ENCODE data around the gene RHBDD1.

The RHBDD1 gene

GRCh38 chr2:226898897-226899296 lies 63.0 kb downstream of the RHBDD1 start:
- H3K27ac ChIP-seq = no peak overlapping the region
- TF ChIP-seq CTCF (conservative IDR thresholded peaks at IDR 0.05) = no peak
- TF ChIP-seq ZFX (IDR thresholded peaks at IDR 0.05) = no peak

- H3K27ac ChIP-seq = no peak overlapping the region
- TF ChIP-seq CTCF (conservative IDR thresholded peaks at IDR 0.05) (no peak), ZFX (IDR thresholded peaks at IDR 0.05) (no peak)
Observed at GRCh38 chr2:226902041-226902966, 66.5 kb downstream of the RHBDD1 start.

DNA sequence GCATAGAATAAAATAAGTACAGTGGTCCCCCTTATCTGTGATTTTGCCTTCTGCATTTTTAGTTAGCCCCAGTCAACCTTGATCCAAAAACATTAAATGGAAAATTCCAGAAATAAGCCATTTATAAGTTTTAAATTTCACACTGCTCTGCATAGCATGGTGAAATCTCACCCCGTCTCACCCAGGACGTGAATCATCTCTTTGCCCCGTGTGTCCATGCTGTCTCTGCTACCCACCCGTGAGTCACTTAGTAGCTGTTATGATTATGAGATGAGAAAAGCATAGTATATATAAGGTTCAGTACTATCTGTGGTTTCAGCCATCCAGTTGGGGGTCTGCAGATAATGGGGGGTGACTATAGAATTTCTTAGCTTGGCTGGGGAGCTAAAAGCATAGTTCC lies 67.3 kb downstream of the RHBDD1 start:
- H3K27ac ChIP-seq = no peak overlapping the region
- TF ChIP-seq CTCF (conservative IDR thresholded peaks at IDR 0.05) = no peak
- no peak for TF ChIP-seq ZFX (IDR thresholded peaks at IDR 0.05)

GRCh38 chr2:226904592-226904991 lies 68.7 kb downstream of the RHBDD1 start:
- no peak overlapping the region for H3K27ac ChIP-seq
- no peak for TF ChIP-seq CTCF (conservative IDR thresholded peaks at IDR 0.05)
- TF ChIP-seq ZFX (IDR thresholded peaks at IDR 0.05) = no peak

- TF ChIP-seq CTCF (conservative IDR thresholded peaks at IDR 0.05) (no peak), ZFX (IDR thresholded peaks at IDR 0.05) (no peak)
- no peak overlapping the region for H3K27ac ChIP-seq
Observed at GRCh38 chr2:226905718-226906117, 69.9 kb downstream of the RHBDD1 start.

GRCh38 chr2:226906163-226906693 lies 70.4 kb downstream of the RHBDD1 start:
- TF ChIP-seq ZFX (IDR thresholded peaks at IDR 0.05) (no peak), CTCF (conservative IDR thresholded peaks at IDR 0.05) (no peak)
- H3K27ac ChIP-seq = no peak overlapping the region

DNA sequence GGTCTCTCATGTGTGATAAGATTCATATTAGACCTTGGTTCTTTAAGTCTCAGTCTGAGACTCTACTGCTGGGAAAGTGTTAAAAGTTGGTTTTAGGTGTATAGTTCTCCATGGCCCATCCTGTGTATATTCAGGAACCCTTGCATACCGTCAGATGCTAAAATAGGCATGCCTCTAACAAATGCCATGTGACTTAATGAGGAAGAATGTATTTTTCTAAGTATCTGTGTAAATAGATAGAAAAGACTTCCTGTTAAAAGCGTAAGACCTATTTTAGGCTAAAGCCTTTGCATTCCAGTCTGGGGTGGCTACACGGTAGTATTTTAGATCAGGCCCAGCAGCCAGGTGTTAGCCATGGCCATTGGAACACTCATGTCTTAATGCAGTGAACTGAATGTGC lies 73.3 kb downstream of the RHBDD1 start:
- no peak overlapping the region for H3K27ac ChIP-seq
- TF ChIP-seq CTCF (conservative IDR thresholded peaks at IDR 0.05) (no peak), ZFX (IDR thresholded peaks at IDR 0.05) (no peak)
